NCI-H748 (cell line): ENCODE measurements around the gene TSC22D3.
A peak's percentile ranks its signal among the peaks of the same experiment; 100 is the strongest.
"Not testable (repeated sequence)": the region's sequence is repeated elsewhere in the genome, so short reads cannot be mapped to it uniquely, and the experiment has no call there.

Experiments used
- DNase-seq: peaks from one replicate; lab custom pipeline; 2025; ENCODE audit not compliant: unreplicated experiment; lab: John Stamatoyannopoulos, UW

TSC22D3 gene

GRCh38 chrX:107683124-107683895 is 92.3 kb downstream of the TSC22D3 start:
- DNase-seq, result no peak

- DNase-seq, result no peak
Measured at GRCh38 chrX:107682256-107682655, 93.3 kb downstream of the TSC22D3 start.

GRCh38 chrX:107678957-107679740 is 96.4 kb downstream of the TSC22D3 start:
- no peak for DNase-seq

- DNase-seq, result no peak
Measured at GRCh38 chrX:107677909-107678308, 97.7 kb downstream of the TSC22D3 start.

- DNase-seq, result no peak
Measured at GRCh38 chrX:107677501-107677901, 98.1 kb downstream of the TSC22D3 start.

- no peak for DNase-seq
Measured at GRCh38 chrX:107676559-107677378, 98.8 kb downstream of the TSC22D3 start.

- no peak for DNase-seq
Measured at GRCh38 chrX:107675823-107676555, 99.6 kb downstream of the TSC22D3 start.

GRCh38 chrX:107675365-107675654 is 100.3 kb downstream of the TSC22D3 start:
- no peak for DNase-seq

GRCh38 chrX:107674480-107675364 is 100.9 kb downstream of the TSC22D3 start:
- DNase-seq, result no peak

- peak; percentile 31 for DNase-seq
Measured at GRCh38 chrX:107673933-107674479, 101.6 kb downstream of the TSC22D3 start.

- no peak for DNase-seq
Measured at GRCh38 chrX:107673431-107673830, 102.2 kb downstream of the TSC22D3 start.

GRCh38 chrX:107672955-107673378 is 102.6 kb downstream of the TSC22D3 start:
- DNase-seq, result peak; percentile 82

GRCh38 chrX:107671256-107671655 is 104.3 kb downstream of the TSC22D3 start:
- not testable (repeated sequence) for DNase-seq

GRCh38 chrX:107669885-107670628 is 105.5 kb downstream of the TSC22D3 start:
- DNase-seq, result peak; percentile 71

GRCh38 chrX:107669261-107669660 is 106.3 kb downstream of the TSC22D3 start:
- no peak for DNase-seq

GRCh38 chrX:107668710-107669109 is 106.9 kb downstream of the TSC22D3 start:
- DNase-seq, result not testable (repeated sequence)

- DNase-seq, result no peak
Measured at GRCh38 chrX:107667426-107667825, 108.2 kb downstream of the TSC22D3 start.

GRCh38 chrX:107666931-107667330 is 108.7 kb downstream of the TSC22D3 start:
- DNase-seq, result no peak
